Loucy (cell line): ENCODE measurements around the gene NIPBL.

Experiments used
- H2AFZ ChIP-seq: fragments of 200-600 bp; sonication (generic); 2 replicates; pipeline ENCODE4 v1.6.0; 2016; ENCODE audit warnings: antibody characterized with exemption, mild to moderate bottlenecking, low read length, moderate library complexity
- H3F3A ChIP-seq: fragments of 200-600 bp; 2 replicates; pipeline ENCODE4 v1.6.0; 2016; ENCODE audit warnings: antibody characterized with exemption, low read depth, mild to moderate bottlenecking
- H3K27me3 ChIP-seq: fragments of 200-600 bp; sonication (generic); 2 replicates; pipeline ENCODE4 v1.6.1; 2014; ENCODE audit warnings: low read length, mild to moderate bottlenecking; ENCODE audit not compliant: insufficient read depth, poor library complexity, severe bottlenecking
- H3K36me3 ChIP-seq: fragments of 200-600 bp; sonication (generic); 2 replicates; pipeline ENCODE4 v1.6.1; 2016; ENCODE audit warnings: low read length; ENCODE audit not compliant: insufficient read depth
- H3K4me1 ChIP-seq: fragments of 200-600 bp; sonication (generic); 2 replicates; pipeline ENCODE4 v1.5.1; 2014; ENCODE audit warnings: low read length, mild to moderate bottlenecking; ENCODE audit not compliant: insufficient read depth, poor library complexity, severe bottlenecking
- H3K4me2 ChIP-seq: fragments of 200-600 bp; sonication (generic); 2 replicates; pipeline ENCODE4 v1.6.0; 2014; ENCODE audit warnings: antibody characterized with exemption, low read length, low read depth, mild to moderate bottlenecking; ENCODE audit not compliant: poor library complexity, severe bottlenecking
- H3K4me3 ChIP-seq: fragments of 200-600 bp; sonication (generic); 2 replicates; pipeline ENCODE4 v1.5.1; 2014; ENCODE audit warnings: low read length, mild to moderate bottlenecking, mixed read lengths; ENCODE audit not compliant: poor library complexity, severe bottlenecking
- H3K79me2 ChIP-seq: fragments of 200-600 bp; sonication (generic); 2 replicates; pipeline ENCODE4 v1.6.1; 2014; ENCODE audit warnings: low read length; ENCODE audit not compliant: insufficient read depth
- H3K9ac ChIP-seq: fragments of 200-600 bp; sonication (generic); 2 replicates; pipeline ENCODE4 v1.6.0; 2014; ENCODE audit warnings: mild to moderate bottlenecking, low read depth, low read length, moderate library complexity; ENCODE audit not compliant: poor library complexity, severe bottlenecking
- H3K9me2 ChIP-seq: fragments of 200-600 bp; sonication (generic); replicated peaks from 2 replicates; pipeline ENCODE4 v1.6.1; 2016; ENCODE audit warnings: low read depth, low read length, mixed read lengths
- H3K9me3 ChIP-seq: fragments of 200-600 bp; sonication (generic); 2 replicates; pipeline ENCODE4 v1.6.1; 2014; ENCODE audit warnings: mild to moderate bottlenecking, antibody characterized with exemption, low read length, low read depth; ENCODE audit not compliant: insufficient read depth
- H4K20me1 ChIP-seq: fragments of 200-600 bp; sonication (generic); 2 replicates; pipeline ENCODE4 v1.6.0; 2014; ENCODE audit warnings: antibody characterized with exemption, low read length, mild to moderate bottlenecking; ENCODE audit not compliant: insufficient read depth, poor library complexity, severe bottlenecking
- EZH2phosphoT487 ChIP-seq: fragments of 200-600 bp; IDR thresholded peaks from 2 replicates; pipeline ENCODE4 v1.6.1; 2018; ENCODE audit warnings: antibody characterized with exemption, mild to moderate bottlenecking, moderate library complexity, borderline replicate concordance
- TF ChIP-seq, protein P1 (sequence below): fragments of 200-600 bp; sonication (generic); conservative IDR thresholded peaks from 2 replicates; pipeline ENCODE4 v1.5.1; 2014; ENCODE audit warnings: mild to moderate bottlenecking, antibody characterized with exemption, low read length

NIPBL gene

DNA sequence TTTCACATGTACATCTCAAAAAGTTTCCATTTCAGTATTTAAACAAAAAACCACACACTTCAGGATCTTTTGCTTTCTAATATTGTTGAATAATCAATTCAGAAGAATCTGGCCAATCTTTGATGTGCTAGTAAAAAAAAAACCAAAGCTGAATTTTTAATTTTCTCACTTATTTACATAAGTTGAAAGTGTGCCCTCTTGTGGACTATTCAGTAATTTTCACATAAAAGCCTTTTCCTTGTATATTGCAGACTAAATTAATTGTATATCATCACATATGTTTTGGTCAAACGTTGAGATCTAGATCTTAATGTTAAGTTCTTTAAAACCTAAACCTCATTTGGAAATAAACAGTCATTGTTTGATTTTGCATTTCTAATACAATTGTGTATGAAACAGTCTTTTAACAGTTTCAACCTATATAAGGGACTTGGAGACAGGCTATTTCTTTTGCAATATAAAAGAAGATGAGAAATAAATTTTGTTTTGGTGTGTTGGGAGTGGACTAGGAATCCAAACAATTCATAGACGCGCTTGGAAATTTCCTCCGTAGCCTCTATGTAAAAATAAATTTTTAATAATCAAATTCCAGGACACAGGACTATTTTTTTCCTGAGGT, 68.1 kb downstream of the NIPBL start:
- no peaks in the 10 kb centered on the region for H3K9me3 ChIP-seq
- peaks cover 86% of the 10 kb centered on the region for H4K20me1 ChIP-seq
- no peak for TF ChIP-seq EZH2phosphoT487
- TF ChIP-seq, protein P1, sequence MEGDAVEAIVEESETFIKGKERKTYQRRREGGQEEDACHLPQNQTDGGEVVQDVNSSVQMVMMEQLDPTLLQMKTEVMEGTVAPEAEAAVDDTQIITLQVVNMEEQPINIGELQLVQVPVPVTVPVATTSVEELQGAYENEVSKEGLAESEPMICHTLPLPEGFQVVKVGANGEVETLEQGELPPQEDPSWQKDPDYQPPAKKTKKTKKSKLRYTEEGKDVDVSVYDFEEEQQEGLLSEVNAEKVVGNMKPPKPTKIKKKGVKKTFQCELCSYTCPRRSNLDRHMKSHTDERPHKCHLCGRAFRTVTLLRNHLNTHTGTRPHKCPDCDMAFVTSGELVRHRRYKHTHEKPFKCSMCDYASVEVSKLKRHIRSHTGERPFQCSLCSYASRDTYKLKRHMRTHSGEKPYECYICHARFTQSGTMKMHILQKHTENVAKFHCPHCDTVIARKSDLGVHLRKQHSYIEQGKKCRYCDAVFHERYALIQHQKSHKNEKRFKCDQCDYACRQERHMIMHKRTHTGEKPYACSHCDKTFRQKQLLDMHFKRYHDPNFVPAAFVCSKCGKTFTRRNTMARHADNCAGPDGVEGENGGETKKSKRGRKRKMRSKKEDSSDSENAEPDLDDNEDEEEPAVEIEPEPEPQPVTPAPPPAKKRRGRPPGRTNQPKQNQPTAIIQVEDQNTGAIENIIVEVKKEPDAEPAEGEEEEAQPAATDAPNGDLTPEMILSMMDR = peak; percentile 76
- H3K4me1 ChIP-seq = peaks cover 14% of the 10 kb centered on the region
- H3K36me3 ChIP-seq = no peaks in the 10 kb centered on the region
- no peak overlapping the region for H3K4me3 ChIP-seq
- no peaks in the 10 kb centered on the region for H3K27me3 ChIP-seq
- H3K9me2 ChIP-seq = no peaks in the 10 kb centered on the region
- H3F3A ChIP-seq = no peaks in the 10 kb centered on the region
- no peak overlapping the region for H3K4me2 ChIP-seq
- H2AFZ ChIP-seq = no peak overlapping the region
- no peak overlapping the region for H3K9ac ChIP-seq
- peaks cover 95% of the 10 kb centered on the region for H3K79me2 ChIP-seq

DNA sequence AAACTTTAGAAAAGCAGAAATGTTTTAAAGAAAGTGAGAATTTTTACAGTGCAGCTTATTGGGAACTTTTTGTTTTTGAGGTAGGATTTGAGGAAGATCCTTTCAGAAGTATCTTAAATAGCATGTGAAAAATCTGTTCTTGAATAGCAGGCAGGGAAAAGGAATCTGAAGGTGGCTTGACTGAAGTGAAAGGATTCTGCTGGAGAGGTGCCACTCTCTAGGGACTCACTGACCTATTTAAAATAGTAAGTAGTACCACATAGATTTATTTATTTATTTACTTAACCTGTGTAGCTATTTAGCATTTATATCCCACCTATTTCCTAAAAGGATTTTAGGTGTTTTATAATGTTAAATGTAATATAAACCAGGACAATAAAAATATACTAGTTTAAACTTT, 69.1 kb downstream of the NIPBL start:
- no peak overlapping the region for H3K4me2 ChIP-seq
- H3K79me2 ChIP-seq = peaks cover 95% of the 10 kb centered on the region
- H2AFZ ChIP-seq = no peak overlapping the region
- H4K20me1 ChIP-seq = peaks cover 87% of the 10 kb centered on the region
- no peak overlapping the region for H3K9ac ChIP-seq
- no peaks in the 10 kb centered on the region for H3K9me2 ChIP-seq
- peaks cover 20% of the 10 kb centered on the region for H3K4me1 ChIP-seq
- H3F3A ChIP-seq = no peaks in the 10 kb centered on the region
- no peaks in the 10 kb centered on the region for H3K9me3 ChIP-seq
- H3K36me3 ChIP-seq = no peaks in the 10 kb centered on the region
- H3K4me3 ChIP-seq = no peak overlapping the region
- H3K27me3 ChIP-seq = no peaks in the 10 kb centered on the region
- TF ChIP-seq, protein P1 = no peak
- no peak for TF ChIP-seq EZH2phosphoT487

GRCh38 chr5:36946101-36946500, 69.5 kb downstream of the NIPBL start:
- Histone ChIP-seq H3K27me3 (no peaks in the 10 kb centered on the region), H3K36me3 (no peaks in the 10 kb centered on the region), H3K4me1 (peaks cover 24% of the 10 kb centered on the region), H3K9me2 (no peaks in the 10 kb centered on the region), H3K9me3 (no peaks in the 10 kb centered on the region), H3K9ac (no peak overlapping the region), H3K4me2 (no peak overlapping the region), H3F3A (no peaks in the 10 kb centered on the region), H2AFZ (no peak overlapping the region), H4K20me1 (peaks cover 88% of the 10 kb centered on the region), H3K79me2 (peaks cover 95% of the 10 kb centered on the region), H3K4me3 (no peak overlapping the region)
- TF ChIP-seq, protein P1 = no peak
- TF ChIP-seq EZH2phosphoT487 = no peak
